ENCODE data around the gene KIF4A. TPM values are rescaled to one million over a fixed set of nuclear protein-coding genes. Genes with fewer than 3 reads are reported as not detected.
A peak's percentile ranks its signal among the peaks of the same experiment; 100 is the strongest.

The KIF4A gene
- total RNA-seq, 2 donors from 2014 or later, result not detected

- H3K27me3 ChIP-seq, result no peaks in the 10 kb centered on the region
- H3K36me3 ChIP-seq (replicated peaks in 1 of 2; ENCODE audit: insufficient read depth in 1 of 2, low read depth in 2 of 2), result no peaks in the 10 kb centered on the region
- no peak within 1 kb of the TSS for H3K4me3 ChIP-seq
- H3K27ac ChIP-seq, result no peak within 1 kb of the TSS
- H3K4me1 ChIP-seq, result no peaks in the 10 kb centered on the region
- 95 to 98% methylated on average over 7 to 21 of the region's 21 CpGs for WGBS, 2 donors
- TF ChIP-seq POLR2A (IDR thresholded peaks at IDR 0.05) (no peak), CTCF (IDR thresholded peaks at IDR 0.05) (no peak)
- DNase-seq (no peak), ATAC-seq (no peak)
- H3K9me3 ChIP-seq, result no peaks in the 10 kb centered on the region
- intact Hi-C loops (cut with DNase I), result no loop called here
Observed at GRCh38 chrX:70281951-70282350, 8.0 kb upstream of the KIF4A start, which contains the start of gene RAB41. TSS of gene RAB41 (plus strand) at chrX:70282172. CDS start at chrX:70282218, 46 bp downstream.

GRCh38 chrX:70289168-70289792 lies 624 bp upstream of the KIF4A start:
- ATAC-seq, result no peak
- H3K4me3 ChIP-seq, result peak overlapping the region in 1 of 2 donors; percentile 32
- no peak for DNase-seq
- intact Hi-C loops (cut with DNase I), result no loop called here
- H3K36me3 ChIP-seq (replicated peaks in 1 of 2; ENCODE audit: insufficient read depth in 1 of 2, low read depth in 2 of 2), result no peaks in the 10 kb centered on the region
- 30% methylated on average over 5 to 11 of the region's 11 CpGs for WGBS, 2 donors
- H3K27ac ChIP-seq, result peak overlapping the region in 3 of 4 donors; percentile 26 to 68 (median 57)
- no peaks in the 10 kb centered on the region for H3K27me3 ChIP-seq
- H3K9me3 ChIP-seq, result no peaks in the 10 kb centered on the region
- H3K4me1 ChIP-seq, result peaks cover 12% of the 10 kb centered on the region
- TF ChIP-seq CTCF (IDR thresholded peaks at IDR 0.05) (no peak), POLR2A (IDR thresholded peaks at IDR 0.05) (no peak)

GRCh38 chrX:70292788-70293187 lies 2.9 kb downstream of the KIF4A start:
- no peaks in the 10 kb centered on the region for H3K9me3 ChIP-seq
- no peaks in the 10 kb centered on the region for H3K27me3 ChIP-seq
- DNase-seq, result no peak
- ATAC-seq, result no peak
- TF ChIP-seq CTCF (IDR thresholded peaks at IDR 0.05) (no peak), POLR2A (IDR thresholded peaks at IDR 0.05) (no peak)
- H3K27ac ChIP-seq, result no peak overlapping the region
- H3K4me3 ChIP-seq, result no peak overlapping the region
- intact Hi-C loops (cut with DNase I), result no loop called here
- 0% methylated on average over 1 of the region's 1 CpG for WGBS, 2 donors
- H3K4me1 ChIP-seq, result peaks cover 12% of the 10 kb centered on the region
- no peaks in the 10 kb centered on the region for H3K36me3 ChIP-seq (replicated peaks in 1 of 2; ENCODE audit: insufficient read depth in 1 of 2, low read depth in 2 of 2)

- no peak overlapping the region for H3K4me3 ChIP-seq
- WGBS, 2 donors, result 87 to 89% methylated on average over 5 of the region's 5 CpGs
- intact Hi-C loops (cut with DNase I), result no loop called here
- H3K9me3 ChIP-seq, result no peaks in the 10 kb centered on the region
- no peak for ATAC-seq
- H3K27me3 ChIP-seq, result no peaks in the 10 kb centered on the region
- H3K27ac ChIP-seq, result no peak overlapping the region
- no peaks in the 10 kb centered on the region for H3K36me3 ChIP-seq (replicated peaks in 1 of 2; ENCODE audit: insufficient read depth in 1 of 2, low read depth in 2 of 2)
- TF ChIP-seq POLR2A (IDR thresholded peaks at IDR 0.05) (no peak), CTCF (IDR thresholded peaks at IDR 0.05) (no peak)
- DNase-seq, result no peak
- H3K4me1 ChIP-seq, result peaks cover 12% of the 10 kb centered on the region
Observed at GRCh38 chrX:70293621-70294020, 3.7 kb downstream of the KIF4A start.

GRCh38 chrX:70301716-70302115 lies 11.8 kb downstream of the KIF4A start:
- TF ChIP-seq POLR2A (IDR thresholded peaks at IDR 0.05) (no peak), CTCF (IDR thresholded peaks at IDR 0.05) (no peak)
- Histone ChIP-seq H3K27me3 (no peaks in the 10 kb centered on the region), H3K4me1 (no peaks in the 10 kb centered on the region), H3K4me3 (no peak overlapping the region), H3K9me3 (no peaks in the 10 kb centered on the region), H3K27ac (no peak overlapping the region), H3K36me3 (replicated peaks in 1 of 2; ENCODE audit: insufficient read depth in 1 of 2, low read depth in 2 of 2) (no peaks in the 10 kb centered on the region)
- DNase-seq (no peak), ATAC-seq (no peak)
- 53 to 86% methylated on average over 3 of the region's 3 CpGs for WGBS, 2 donors
- intact Hi-C loops (cut with DNase I), result no loop called here
